Measurements from ENCODE around the gene ITPR1.
"Not testable (repeated sequence)": the region's sequence is repeated elsewhere in the genome, so short reads cannot be mapped to it uniquely, and the experiment has no call there.

ITPR1 gene

DNA sequence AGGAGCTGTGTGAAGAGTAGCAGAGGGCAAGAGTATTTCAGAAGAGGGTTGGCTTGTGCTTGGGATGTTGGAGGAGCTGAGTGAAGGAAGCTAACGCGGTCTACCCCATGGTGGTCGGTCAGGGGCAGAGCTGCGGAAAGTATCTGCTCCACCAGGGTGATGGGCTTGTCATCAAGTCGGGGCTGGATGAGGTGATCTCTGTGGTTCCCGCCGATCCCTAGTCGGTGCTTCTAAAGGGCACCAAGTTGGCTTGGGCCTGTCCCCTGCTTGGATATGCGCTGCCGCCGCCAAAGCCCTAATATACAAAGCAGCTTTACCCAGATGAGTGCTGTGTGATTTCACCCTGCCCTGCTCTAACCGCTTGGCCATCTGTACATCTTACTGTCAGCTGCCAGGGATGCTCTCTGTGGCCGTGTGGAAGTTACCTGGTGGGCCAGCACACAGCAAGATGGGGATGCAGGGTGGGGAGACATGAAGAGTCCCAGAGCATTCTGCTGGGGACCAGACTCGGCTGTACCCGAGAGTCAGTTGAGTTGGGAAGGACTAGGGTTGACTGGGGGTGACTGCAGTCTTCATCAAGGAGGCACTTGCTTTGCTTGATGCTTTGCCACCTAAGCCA, 260.0 kb downstream of the ITPR1 start:
- intact Hi-C loops (cut with micrococcal nuclease): no loop called here
- H3K36me3 Mint-ChIP-seq (ENCODE audit: low read depth): peaks cover 5% of the 10 kb centered on the region
- no peak overlapping the region for H3K4me3 Mint-ChIP-seq
- H3K9me3 Mint-ChIP-seq: no peaks in the 10 kb centered on the region
- peaks cover 78% of the 10 kb centered on the region for H3K4me1 Mint-ChIP-seq (ENCODE audit: low read depth)
- H3K27me3 Mint-ChIP-seq: no peaks in the 10 kb centered on the region
- peak overlapping the region; percentile 89 for H3K27ac Mint-ChIP-seq

- Mint-ChIP-seq H3K27ac (no peak overlapping the region), H3K9me3 (no peaks in the 10 kb centered on the region), H3K36me3 (ENCODE audit: low read depth) (peaks cover 5% of the 10 kb centered on the region), H3K4me3 (no peak overlapping the region), H3K27me3 (no peaks in the 10 kb centered on the region), H3K4me1 (ENCODE audit: low read depth) (peaks cover 79% of the 10 kb centered on the region)
- intact Hi-C loops (cut with micrococcal nuclease): no loop called here
These were observed 261.3 kb downstream of the ITPR1 start for GRCh38 chr3:4754180-4755086.

- Mint-ChIP-seq H3K27me3 (no peaks in the 10 kb centered on the region), H3K36me3 (ENCODE audit: low read depth) (peaks cover 5% of the 10 kb centered on the region), H3K9me3 (no peaks in the 10 kb centered on the region), H3K4me1 (ENCODE audit: low read depth) (peaks cover 80% of the 10 kb centered on the region), H3K4me3 (no peak overlapping the region), H3K27ac (no peak overlapping the region)
- intact Hi-C loops (cut with micrococcal nuclease): no loop called here
These were observed 262.4 kb downstream of the ITPR1 start for GRCh38 chr3:4755566-4755965.

- H3K36me3 Mint-ChIP-seq (ENCODE audit: low read depth): peaks cover 5% of the 10 kb centered on the region
- no peaks in the 10 kb centered on the region for H3K27me3 Mint-ChIP-seq
- peaks cover 74% of the 10 kb centered on the region for H3K4me1 Mint-ChIP-seq (ENCODE audit: low read depth)
- intact Hi-C loops (cut with micrococcal nuclease): no loop called here
- H3K27ac Mint-ChIP-seq: no peak overlapping the region
- H3K4me3 Mint-ChIP-seq: no peak overlapping the region
- no peaks in the 10 kb centered on the region for H3K9me3 Mint-ChIP-seq
These were observed 263.1 kb downstream of the ITPR1 start for GRCh38 chr3:4756057-4756775.

GRCh38 chr3:4756855-4757574, 263.9 kb downstream of the ITPR1 start:
- H3K9me3 Mint-ChIP-seq: no peaks in the 10 kb centered on the region
- H3K36me3 Mint-ChIP-seq (ENCODE audit: low read depth): peaks cover 5% of the 10 kb centered on the region
- H3K27ac Mint-ChIP-seq: no peak overlapping the region
- H3K4me1 Mint-ChIP-seq (ENCODE audit: low read depth): peaks cover 74% of the 10 kb centered on the region
- no peaks in the 10 kb centered on the region for H3K27me3 Mint-ChIP-seq
- intact Hi-C loops (cut with micrococcal nuclease): no loop called here
- H3K4me3 Mint-ChIP-seq: no peak overlapping the region

DNA sequence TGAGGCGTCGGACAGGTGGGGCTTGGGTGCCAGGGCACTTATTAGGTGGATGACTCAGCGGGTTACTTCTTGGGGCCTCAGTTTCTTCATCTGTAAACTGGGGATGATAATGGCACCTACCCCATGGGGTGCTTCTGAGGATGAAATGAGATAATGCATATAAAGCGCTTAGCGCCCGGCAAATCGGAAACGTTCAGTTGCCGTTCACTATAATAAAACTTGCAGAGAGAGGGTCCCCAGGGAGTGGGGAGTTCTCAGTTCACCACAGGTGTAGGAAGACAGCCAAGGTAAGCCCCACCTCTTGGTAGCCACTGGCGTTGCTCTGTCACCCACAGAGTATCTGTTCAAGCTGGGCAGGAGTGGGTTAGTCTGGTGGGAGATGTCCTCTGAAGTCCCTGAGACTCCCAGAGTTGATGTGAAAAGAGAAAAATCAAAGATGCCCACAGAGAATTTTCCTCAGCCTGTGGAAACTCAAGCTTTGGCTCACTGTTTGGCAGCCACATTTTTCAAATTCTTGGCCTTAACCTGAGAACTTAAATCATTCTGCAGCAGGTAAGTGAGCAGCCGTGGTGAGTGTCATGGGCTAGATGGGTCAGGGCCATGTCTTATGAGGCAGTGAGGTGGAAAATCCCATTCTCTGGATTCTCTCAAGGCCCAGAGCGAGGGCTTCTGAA, 264.6 kb downstream of the ITPR1 start:
- Mint-ChIP-seq H3K4me1 (ENCODE audit: low read depth) (peaks cover 69% of the 10 kb centered on the region), H3K9me3 (no peaks in the 10 kb centered on the region), H3K4me3 (no peak overlapping the region), H3K27ac (no peak overlapping the region), H3K27me3 (no peaks in the 10 kb centered on the region), H3K36me3 (ENCODE audit: low read depth) (peaks cover 4% of the 10 kb centered on the region)
- intact Hi-C loops (cut with micrococcal nuclease): no loop called here

DNA sequence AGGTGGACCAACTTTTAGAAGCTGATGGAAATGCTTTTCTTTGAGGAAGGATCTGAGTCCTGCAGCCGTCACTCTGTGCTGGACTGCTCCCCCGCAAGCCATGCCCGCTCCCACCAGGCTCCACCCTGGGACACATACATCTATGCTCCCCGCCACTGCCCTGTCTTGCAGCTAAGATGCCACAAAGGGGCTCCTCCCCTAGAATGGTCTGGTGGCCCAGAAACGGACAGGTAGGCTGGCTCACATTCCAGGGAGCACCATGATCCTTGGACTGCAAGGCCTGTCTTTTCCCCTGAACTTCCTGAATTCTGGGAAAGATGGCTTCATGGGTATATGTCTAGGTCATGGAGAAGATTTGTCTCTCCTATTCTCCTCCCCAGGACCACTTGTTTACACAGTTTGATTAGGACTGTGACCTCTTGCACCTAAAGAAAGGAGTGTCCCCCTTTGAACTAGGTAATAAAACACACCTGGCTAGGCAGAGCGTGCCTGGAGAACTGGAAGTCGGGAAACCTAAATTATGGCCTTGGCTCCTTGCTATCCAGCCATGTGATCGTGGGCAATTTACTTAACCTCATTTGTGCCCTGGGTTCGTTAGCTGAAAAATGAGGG, 265.2 kb downstream of the ITPR1 start:
- intact Hi-C loops (cut with micrococcal nuclease): no loop called here

GRCh38 chr3:4758957-4759656, 266.0 kb downstream of the ITPR1 start:
- Mint-ChIP-seq H3K4me1 (ENCODE audit: low read depth) (peaks cover 56% of the 10 kb centered on the region), H3K36me3 (ENCODE audit: low read depth) (peaks cover 15% of the 10 kb centered on the region), H3K4me3 (no peak overlapping the region), H3K27me3 (no peaks in the 10 kb centered on the region), H3K9me3 (no peaks in the 10 kb centered on the region), H3K27ac (peak overlapping the region; percentile 58)
- intact Hi-C loops (cut with micrococcal nuclease): no loop called here

More for the DNA sequence above, 265.2 kb downstream of the ITPR1 start:
- peak overlapping the region; percentile 58 for H3K27ac Mint-ChIP-seq
- H3K4me3 Mint-ChIP-seq: no peak overlapping the region
- no peaks in the 10 kb centered on the region for H3K9me3 Mint-ChIP-seq
- H3K27me3 Mint-ChIP-seq: no peaks in the 10 kb centered on the region
- H3K36me3 Mint-ChIP-seq (ENCODE audit: low read depth): peaks cover 8% of the 10 kb centered on the region
- peaks cover 63% of the 10 kb centered on the region for H3K4me1 Mint-ChIP-seq (ENCODE audit: low read depth)

DNA sequence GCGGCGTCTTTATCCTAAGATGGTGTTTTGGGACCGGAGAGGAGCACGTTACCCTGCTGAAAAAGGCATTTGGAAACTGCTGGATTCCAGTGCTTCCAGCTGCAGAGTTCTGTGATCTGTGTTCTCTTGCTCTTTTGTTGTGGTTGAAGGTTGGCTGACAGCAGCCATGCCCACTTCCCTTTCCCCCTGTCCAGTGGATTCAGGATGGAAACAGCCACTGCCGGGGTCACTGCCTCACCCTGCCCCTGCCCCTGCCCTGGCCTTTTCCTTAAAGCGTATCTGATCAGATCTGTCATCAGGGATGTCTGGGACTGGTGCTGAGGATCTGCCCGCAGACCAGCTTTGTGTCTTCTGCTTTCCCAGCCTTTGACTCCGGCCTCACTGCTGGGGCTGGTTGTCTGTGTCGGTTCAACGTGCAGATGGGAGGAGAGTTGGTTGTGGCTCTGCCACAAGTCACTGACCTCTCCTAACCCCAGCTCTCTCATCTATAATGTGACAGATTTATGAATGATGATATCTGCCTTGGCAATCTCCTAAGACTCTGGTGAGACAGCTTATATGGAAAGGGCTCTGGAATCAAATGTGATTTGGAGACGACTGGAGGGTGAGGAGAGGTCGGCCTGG, 266.7 kb downstream of the ITPR1 start:
- H3K9me3 Mint-ChIP-seq: peaks cover 2% of the 10 kb centered on the region
- H3K36me3 Mint-ChIP-seq (ENCODE audit: low read depth): peaks cover 18% of the 10 kb centered on the region
- peaks cover 49% of the 10 kb centered on the region for H3K4me1 Mint-ChIP-seq (ENCODE audit: low read depth)
- intact Hi-C loops (cut with micrococcal nuclease): no loop called here
- peak overlapping the region; percentile 58 for H3K27ac Mint-ChIP-seq
- no peak overlapping the region for H3K4me3 Mint-ChIP-seq
- no peaks in the 10 kb centered on the region for H3K27me3 Mint-ChIP-seq

GRCh38 chr3:4761759-4762158, 268.6 kb downstream of the ITPR1 start:
- intact Hi-C loops (cut with micrococcal nuclease): no loop called here
- peaks cover 29% of the 10 kb centered on the region for H3K36me3 Mint-ChIP-seq (ENCODE audit: low read depth)
- no peak overlapping the region for H3K27ac Mint-ChIP-seq
- no peak overlapping the region for H3K4me3 Mint-ChIP-seq
- H3K9me3 Mint-ChIP-seq: peaks cover 22% of the 10 kb centered on the region
- H3K27me3 Mint-ChIP-seq: no peaks in the 10 kb centered on the region
- H3K4me1 Mint-ChIP-seq (ENCODE audit: low read depth): peaks cover 39% of the 10 kb centered on the region

- Mint-ChIP-seq H3K36me3 (ENCODE audit: low read depth) (peaks cover 29% of the 10 kb centered on the region), H3K4me1 (ENCODE audit: low read depth) (peaks cover 39% of the 10 kb centered on the region), H3K9me3 (peaks cover 22% of the 10 kb centered on the region)
- H3K27ac Mint-ChIP-seq; intact Hi-C loops (cut with micrococcal nuclease); H3K27me3 Mint-ChIP-seq; H3K4me3 Mint-ChIP-seq: not testable (repeated sequence)
These were observed 269.5 kb downstream of the ITPR1 start for GRCh38 chr3:4762481-4763230.

Measured in dendritic cell treated with granulocyte-macrophage colony-stimulating factor and Interleukin-4, amounts not matched to agents 40 ng/mL and 50 ng/mL, for 4 days (primary cell).